GM12874 (cell line): ENCODE data around the gene DAB1.

Experiments used
- CTCF ChIP-seq: IDR thresholded peaks from 2 replicates; pipeline ENCODE4 v1.5.1; 2011; ENCODE audit warnings: low read depth, mild to moderate bottlenecking, control low read depth, low read length, moderate library complexity; ENCODE audit not compliant: insufficient read depth

Gene DAB1

DNA sequence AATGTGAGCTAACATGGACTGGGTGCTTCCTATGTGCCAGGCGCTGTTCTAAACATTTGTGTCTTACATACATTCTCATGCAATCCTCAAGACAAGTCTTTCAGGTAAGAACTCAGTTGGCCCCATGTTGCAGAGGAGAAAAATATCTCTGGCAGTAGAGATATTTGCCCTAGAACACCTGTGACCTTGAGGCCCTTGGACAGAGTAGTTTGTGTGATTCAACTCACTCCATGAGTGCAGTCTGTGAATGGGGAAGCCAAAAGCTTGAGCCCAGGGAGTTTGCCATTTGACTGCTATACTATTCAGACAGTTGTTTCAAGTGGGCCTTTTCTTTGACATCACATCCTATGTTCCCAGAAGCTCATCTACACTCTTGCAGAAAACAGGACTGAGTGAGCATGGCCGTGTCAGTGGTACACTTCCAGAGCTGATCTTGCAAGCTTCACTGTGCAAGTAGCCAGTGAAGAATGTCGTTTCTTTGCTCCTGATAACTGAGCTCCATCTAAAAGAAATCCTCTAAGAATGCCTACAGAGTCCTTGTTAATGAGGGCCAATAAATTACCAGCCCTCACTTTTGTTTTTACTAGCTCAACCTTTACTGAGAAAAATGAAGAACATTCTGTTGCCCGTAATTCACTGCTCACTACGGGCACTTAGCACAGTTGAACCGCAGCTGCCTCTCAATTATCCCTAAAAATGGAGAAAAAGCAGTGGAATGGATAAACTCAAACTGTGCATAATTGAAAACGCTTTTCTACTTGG is 359.3 kb downstream of the DAB1 start:
- TF ChIP-seq CTCF, result no peak

- no peak for TF ChIP-seq CTCF
Measured at GRCh38 chr1:57063406-57064125, 360.3 kb downstream of the DAB1 start.

- no peak for TF ChIP-seq CTCF
Measured at GRCh38 chr1:57061369-57061768, 362.5 kb downstream of the DAB1 start.

GRCh38 chr1:57060451-57060850 is 363.4 kb downstream of the DAB1 start:
- no peak for TF ChIP-seq CTCF

GRCh38 chr1:57058652-57059501 is 365.0 kb downstream of the DAB1 start:
- no peak for TF ChIP-seq CTCF

- no peak for TF ChIP-seq CTCF
Measured at GRCh38 chr1:57048856-57049255, 375.0 kb downstream of the DAB1 start.

DNA sequence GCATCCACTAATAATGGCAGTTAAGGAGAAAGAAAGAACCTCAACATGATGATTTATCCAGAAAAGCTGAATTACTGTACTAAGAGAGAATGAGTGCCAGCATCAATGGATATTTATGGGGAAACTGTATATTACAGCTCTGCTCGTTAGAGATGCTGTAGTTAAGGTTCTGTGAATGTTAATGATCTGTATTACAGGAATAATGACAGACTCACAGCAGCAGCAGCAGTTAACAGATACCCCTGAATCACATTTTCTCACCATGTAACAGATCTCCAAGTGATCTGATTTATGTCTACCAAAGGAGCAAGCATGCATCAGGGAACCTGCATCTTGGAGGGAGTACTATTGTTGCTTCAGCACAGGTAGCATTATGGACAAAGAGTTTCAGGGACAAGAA is 377.4 kb downstream of the DAB1 start:
- no peak for TF ChIP-seq CTCF
